Measurements from ENCODE around the gene RAD18.

DNA sequence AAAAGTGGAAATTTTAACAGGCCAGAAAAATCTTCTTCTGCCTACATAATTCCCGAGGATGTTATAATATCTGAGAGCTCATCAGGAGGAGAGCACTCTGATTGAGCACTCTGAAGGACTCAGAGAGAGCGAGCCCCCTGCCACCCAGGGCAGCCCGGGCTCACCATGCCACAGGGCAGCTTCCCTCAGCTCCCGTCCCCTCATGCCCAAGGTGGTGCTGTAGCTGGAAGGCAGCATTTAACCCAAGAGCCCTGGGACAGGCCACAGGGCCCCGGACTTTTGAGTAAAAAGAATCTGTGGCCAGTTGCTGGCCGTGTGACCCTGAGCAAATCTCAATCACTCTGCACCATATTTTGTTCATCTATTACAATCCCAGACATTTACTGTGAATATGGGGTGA is 23.5 kb upstream of the RAD18 start:
- no peak for TF ChIP-seq POLR2AphosphoS5 (IDR thresholded peaks at IDR 0.05)
- TF ChIP-seq, protein P1, sequence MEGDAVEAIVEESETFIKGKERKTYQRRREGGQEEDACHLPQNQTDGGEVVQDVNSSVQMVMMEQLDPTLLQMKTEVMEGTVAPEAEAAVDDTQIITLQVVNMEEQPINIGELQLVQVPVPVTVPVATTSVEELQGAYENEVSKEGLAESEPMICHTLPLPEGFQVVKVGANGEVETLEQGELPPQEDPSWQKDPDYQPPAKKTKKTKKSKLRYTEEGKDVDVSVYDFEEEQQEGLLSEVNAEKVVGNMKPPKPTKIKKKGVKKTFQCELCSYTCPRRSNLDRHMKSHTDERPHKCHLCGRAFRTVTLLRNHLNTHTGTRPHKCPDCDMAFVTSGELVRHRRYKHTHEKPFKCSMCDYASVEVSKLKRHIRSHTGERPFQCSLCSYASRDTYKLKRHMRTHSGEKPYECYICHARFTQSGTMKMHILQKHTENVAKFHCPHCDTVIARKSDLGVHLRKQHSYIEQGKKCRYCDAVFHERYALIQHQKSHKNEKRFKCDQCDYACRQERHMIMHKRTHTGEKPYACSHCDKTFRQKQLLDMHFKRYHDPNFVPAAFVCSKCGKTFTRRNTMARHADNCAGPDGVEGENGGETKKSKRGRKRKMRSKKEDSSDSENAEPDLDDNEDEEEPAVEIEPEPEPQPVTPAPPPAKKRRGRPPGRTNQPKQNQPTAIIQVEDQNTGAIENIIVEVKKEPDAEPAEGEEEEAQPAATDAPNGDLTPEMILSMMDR (IDR thresholded peaks at IDR 0.05), result no peak
